ENCODE measurements around the gene CLCN5.
A peak's percentile ranks its signal among the peaks of the same experiment; 100 is the strongest.
"Not testable (repeated sequence)": the region's sequence is repeated elsewhere in the genome, so short reads cannot be mapped to it uniquely, and the experiment has no call there.

CLCN5 gene

GRCh38 chrX:49995795-49996455 lies 73.5 kb downstream of the CLCN5 start:
- DNase-seq (ENCODE audit: low read depth, low spot score): no peak

DNA sequence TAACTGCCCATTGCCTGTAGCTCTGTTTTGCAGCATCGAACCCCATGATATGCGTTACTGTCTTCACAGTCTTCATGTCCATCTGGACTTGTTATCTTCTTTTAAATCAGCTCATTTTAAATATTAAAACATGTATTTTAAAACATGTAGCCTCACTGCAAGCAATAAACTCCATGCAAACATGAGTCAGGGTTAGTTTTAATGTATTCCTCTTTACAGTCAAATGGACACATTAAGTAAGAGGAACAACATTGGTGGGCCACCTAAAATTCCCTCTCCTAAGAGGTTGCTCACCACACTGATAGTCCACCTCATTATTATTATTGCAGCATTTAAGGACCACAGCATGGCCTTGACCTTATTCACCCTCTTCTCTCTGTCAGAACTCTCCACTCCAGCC lies 74.1 kb downstream of the CLCN5 start:
- no peak for DNase-seq (ENCODE audit: low read depth, low spot score)

DNA sequence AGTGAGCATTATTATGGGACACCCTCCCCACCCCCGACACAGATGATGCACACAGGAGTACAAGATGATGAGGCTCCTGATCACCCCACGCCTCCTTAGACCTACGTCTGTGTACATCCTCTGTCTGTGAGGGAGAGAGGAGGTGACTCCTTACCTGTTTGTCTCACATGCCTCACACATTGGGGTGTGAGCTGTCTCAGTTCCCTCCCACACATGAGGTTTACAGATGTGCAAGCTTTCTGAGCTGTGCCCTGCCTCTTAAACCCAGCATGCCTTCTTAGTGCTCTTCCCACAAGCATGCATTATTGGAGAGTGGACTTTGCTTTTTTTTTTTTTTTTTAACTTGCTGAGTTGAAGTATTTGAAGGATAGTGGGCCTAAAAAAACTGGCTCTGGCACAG lies 76.7 kb downstream of the CLCN5 start:
- no peak for DNase-seq (ENCODE audit: low read depth, low spot score)

DNA sequence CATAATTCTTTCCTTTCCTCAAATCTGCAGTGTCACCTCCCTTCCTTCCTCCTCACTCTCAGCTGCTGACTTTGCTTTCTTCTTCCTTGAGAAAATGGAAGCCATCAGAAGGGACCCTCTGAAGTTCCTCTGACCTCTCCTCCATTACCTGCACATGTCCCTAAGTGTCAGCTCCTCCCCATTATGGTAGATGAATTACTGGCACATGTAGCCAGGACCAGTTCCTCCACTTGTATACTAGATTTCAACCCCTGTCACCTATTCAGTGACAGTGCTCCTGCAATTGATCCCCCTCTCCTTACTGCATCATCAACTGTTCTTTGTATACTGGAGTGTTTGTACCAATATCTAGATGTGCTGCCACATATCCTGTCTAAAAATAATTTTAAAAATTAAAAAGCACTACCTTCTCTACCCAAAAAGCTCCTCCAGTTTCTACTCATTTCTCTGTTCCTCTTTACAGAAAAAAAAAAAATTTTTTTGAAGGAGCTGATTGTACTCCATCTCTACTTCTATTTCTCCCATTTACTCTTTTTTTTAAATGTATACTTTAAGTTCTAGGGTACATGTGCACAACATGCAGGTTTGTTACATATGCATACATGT lies 78.6 kb downstream of the CLCN5 start:
- DNase-seq (ENCODE audit: low read depth, low spot score): no peak

- no peak for DNase-seq (ENCODE audit: low read depth, low spot score)
These were observed 79.8 kb downstream of the CLCN5 start for GRCh38 chrX:50002067-50002714.

- DNase-seq (ENCODE audit: low read depth, low spot score): no peak
These were observed 81.1 kb downstream of the CLCN5 start for GRCh38 chrX:50003467-50003866.

GRCh38 chrX:50003927-50004326 lies 81.5 kb downstream of the CLCN5 start:
- DNase-seq (ENCODE audit: low read depth, low spot score): no peak

GRCh38 chrX:50025591-50025990 lies 103.2 kb downstream of the CLCN5 start:
- DNase-seq (ENCODE audit: low read depth, low spot score): not testable (repeated sequence)

- DNase-seq (ENCODE audit: low read depth, low spot score): no peak
These were observed 112.7 kb downstream of the CLCN5 start for GRCh38 chrX:50035126-50035525.

DNA sequence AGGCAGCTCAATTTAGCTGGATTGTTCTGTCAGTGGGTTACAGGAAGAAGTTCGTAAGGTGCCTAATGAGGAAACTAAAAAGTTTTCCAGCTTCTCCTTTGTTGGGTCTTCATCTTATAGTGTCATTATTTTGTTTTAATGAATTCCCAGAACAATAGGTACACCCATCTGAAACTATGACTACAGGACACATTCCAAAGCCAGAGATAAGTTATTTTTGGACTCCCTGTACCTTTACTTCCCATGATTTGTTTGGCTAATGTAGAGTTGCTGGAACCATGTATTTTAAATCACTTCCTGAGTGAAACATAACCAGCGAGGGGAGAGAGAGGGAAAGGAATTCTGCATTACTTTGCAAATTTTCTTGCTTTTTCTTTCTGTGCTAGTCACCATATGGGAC lies 114.0 kb downstream of the CLCN5 start:
- DNase-seq (ENCODE audit: low read depth, low spot score): no peak

GRCh38 chrX:50045823-50046222 lies 123.4 kb downstream of the CLCN5 start:
- no peak for DNase-seq (ENCODE audit: low read depth, low spot score)

DNA sequence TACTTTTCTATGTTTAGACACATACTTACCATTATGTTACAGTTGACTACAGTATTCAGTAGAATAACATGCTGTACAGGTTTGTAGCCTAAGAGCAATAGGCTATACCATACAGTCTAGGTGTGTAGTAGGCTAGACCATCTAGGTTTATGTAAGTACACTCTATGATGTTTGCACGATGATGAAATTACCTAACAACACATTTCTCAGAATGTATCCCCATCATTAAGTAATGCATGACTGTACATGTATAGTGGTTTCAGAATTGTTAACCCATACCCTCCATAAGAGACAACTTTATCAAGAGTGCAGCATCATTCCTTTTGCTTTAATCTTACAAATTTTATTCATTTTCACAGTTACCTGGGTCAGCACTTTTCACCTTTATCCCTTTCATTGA lies 126.8 kb downstream of the CLCN5 start:
- DNase-seq (ENCODE audit: low read depth, low spot score): no peak

GRCh38 chrX:50054147-50054546 lies 131.8 kb downstream of the CLCN5 start:
- DNase-seq (ENCODE audit: low read depth, low spot score): no peak

GRCh38 chrX:50066318-50066937 lies 144.0 kb downstream of the CLCN5 start:
- no peak for DNase-seq (ENCODE audit: low read depth, low spot score)

- peak; percentile 3 for DNase-seq (ENCODE audit: low read depth, low spot score)
These were observed 145.3 kb downstream of the CLCN5 start for GRCh38 chrX:50067435-50068284.

- no peak for DNase-seq (ENCODE audit: low read depth, low spot score)
These were observed 145.8 kb downstream of the CLCN5 start for GRCh38 chrX:50068285-50068563.

DNA sequence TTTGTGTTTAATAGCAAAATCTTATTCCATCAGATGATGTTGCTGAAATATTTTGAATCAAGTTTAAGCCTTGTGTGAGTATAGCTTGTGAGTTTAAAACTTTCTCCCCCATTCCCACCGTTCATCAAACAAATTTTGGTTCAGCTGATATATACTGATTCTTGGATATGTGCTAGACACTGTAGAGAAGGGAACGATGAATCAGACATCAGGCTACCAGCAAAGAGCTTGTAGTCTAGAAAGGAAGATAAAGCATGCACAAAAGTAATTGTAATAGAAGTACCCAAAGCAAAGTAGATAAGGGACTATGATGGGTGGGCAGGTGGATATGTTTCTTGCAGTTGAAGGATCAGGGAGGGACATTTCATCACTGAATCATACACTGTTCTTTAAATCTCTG lies 146.5 kb downstream of the CLCN5 start:
- no peak for DNase-seq (ENCODE audit: low read depth, low spot score)

DNA sequence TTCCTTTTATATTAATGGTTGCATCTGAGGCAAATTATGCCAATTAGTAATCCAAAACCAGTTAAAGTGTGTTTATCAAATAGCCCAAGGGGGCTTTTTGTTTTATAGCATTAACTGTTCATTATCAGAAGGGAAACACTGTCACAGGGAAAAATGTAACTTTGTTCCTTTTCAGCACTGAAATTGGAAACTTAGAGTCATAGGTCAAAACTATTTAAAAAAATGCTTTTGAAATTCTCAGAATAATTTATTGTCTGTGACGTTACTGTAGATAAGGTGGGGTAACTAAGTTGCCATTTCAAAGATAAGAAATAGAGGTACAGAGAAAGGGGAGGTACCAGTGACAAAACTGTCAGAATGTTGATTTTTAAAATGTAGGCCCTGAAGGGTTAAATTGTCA lies 149.1 kb downstream of the CLCN5 start:
- no peak for DNase-seq (ENCODE audit: low read depth, low spot score)

DNA sequence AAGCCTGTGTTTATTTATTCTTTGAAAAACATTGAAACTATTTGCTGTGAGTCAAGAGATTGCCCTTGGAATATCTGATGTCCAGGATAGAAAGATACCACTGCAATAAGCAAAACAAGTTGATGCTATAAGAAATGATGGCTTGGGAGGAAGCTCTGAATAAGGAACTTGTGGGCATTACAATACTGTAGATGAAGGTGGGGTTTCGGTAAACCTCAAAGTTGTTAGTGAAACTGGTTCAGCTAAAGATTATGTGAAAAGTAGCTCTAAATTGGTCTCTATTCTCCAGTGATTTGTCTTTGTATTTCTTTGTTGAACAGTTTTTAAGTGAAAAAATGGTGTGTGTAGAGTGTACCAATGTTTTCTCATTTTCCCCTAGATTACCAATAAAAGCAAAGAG lies 149.7 kb downstream of the CLCN5 start:
- DNase-seq (ENCODE audit: low read depth, low spot score): no peak

DNA sequence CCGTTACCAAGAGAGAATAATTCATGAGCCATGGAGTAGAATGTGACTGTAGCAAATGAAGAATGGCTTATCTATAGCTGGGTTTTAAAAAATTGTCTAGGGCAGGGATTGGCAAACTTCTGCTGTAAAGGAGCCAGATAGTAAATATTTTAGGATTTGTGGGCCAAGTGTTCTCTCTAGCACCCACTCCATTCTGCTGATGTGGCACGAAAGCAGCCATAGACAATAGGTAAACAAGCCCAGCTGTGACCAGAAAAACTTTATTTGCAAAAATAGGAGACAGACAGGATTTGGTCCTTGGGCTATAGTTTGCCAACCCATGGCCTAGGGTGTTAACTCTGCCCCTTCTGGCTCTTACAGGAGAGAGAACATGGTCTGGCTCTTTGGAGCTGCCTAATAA lies 151.2 kb downstream of the CLCN5 start:
- no peak for DNase-seq (ENCODE audit: low read depth, low spot score)

- DNase-seq (ENCODE audit: low read depth, low spot score): no peak
These were observed 153.4 kb downstream of the CLCN5 start for GRCh38 chrX:50075630-50076339.

All from smooth muscle cell of the brain vasculature (primary cell).